Erythroblast (primary cell): ENCODE results near the gene ADAMTS9.

Experiments used
- GATA1 ChIP-seq: IDR thresholded peaks from 2 replicates; pipeline ENCODE4 v1.6.1; 2011; ENCODE audit warnings: low read depth, mild to moderate bottlenecking, control low read depth, low read length, moderate library complexity
- POLR2A ChIP-seq: IDR thresholded peaks from 2 replicates; pipeline ENCODE4 v1.6.1; 2011; ENCODE audit warnings: mild to moderate bottlenecking, low read length

DNA sequence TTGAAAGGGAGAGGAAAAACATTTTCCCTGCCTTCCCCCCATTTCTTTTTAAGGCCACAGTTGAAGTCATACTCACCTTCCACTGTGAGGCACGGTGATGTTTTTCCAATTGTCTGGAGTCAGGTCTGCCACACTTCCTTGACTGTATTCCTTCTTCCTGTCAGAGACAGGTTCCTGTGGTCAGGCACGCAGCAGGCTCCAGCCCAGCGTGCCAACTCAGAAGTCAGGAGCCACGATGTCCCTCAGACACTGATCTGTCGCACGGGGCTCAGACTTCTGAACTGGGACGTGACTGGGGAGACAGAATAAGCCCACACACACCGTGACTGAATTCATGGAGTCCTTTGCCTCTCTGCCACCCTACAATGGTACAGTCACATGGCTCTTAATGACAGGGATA lies 41.2 kb upstream of the ADAMTS9 start:
- TF ChIP-seq POLR2A = no peak
- TF ChIP-seq GATA1 = no peak
